Measurements from ENCODE around the gene TMEM79.

Gene TMEM79, protein sequence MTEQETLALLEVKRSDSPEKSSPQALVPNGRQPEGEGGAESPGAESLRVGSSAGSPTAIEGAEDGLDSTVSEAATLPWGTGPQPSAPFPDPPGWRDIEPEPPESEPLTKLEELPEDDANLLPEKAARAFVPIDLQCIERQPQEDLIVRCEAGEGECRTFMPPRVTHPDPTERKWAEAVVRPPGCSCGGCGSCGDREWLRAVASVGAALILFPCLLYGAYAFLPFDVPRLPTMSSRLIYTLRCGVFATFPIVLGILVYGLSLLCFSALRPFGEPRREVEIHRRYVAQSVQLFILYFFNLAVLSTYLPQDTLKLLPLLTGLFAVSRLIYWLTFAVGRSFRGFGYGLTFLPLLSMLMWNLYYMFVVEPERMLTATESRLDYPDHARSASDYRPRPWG

GRCh38 chr1:156284112-156284511 is at the start of gene TMEM79:
Gene TMEM79, plus strand, starts transcription at chr1:156284325. Its CDS starts 902 bp downstream, at chr1:156285227.
- no peak for DNase-seq (ENCODE audit: low spot score)

- no peak for DNase-seq (ENCODE audit: low spot score)
Observed at GRCh38 chr1:156236164-156236563, 48.0 kb upstream of the TMEM79 start.

GRCh38 chr1:156238248-156238647 is 45.9 kb upstream of the TMEM79 start:
- no peak for DNase-seq (ENCODE audit: low spot score)

GRCh38 chr1:156241311-156241811 is 42.8 kb upstream of the TMEM79 start:
- no peak for DNase-seq (ENCODE audit: low spot score)

- no peak for DNase-seq (ENCODE audit: low spot score)
Observed at GRCh38 chr1:156241926-156242325, 42.2 kb upstream of the TMEM79 start, which contains the start of gene BGLAP. Gene BGLAP, plus strand, starts transcription at chr1:156242184. Its CDS starts 48 bp downstream, at chr1:156242232.

- DNase-seq (ENCODE audit: low spot score), result no peak
Observed at GRCh38 chr1:156242738-156243137, 41.4 kb upstream of the TMEM79 start.

DNA sequence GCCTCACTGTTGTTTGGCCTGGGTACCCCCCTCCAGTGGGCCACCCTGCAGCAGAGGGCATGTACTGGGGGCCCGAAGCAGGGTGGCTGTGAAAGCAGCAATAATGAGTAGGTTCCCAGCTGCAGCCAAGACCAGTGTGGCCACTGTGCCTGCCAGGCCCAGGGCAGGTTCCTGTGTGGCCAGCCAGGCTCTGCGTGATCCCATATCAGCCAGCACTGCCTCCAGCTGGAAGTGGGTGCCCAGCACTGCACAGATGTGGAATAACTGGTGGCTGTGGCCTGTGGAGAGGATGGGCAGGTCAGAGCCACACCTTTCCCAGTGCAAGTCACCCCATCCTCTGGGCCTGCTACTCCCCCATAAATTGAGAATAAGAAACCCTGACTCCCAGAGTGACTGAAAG is 40.0 kb upstream of the TMEM79 start:
- no peak for DNase-seq (ENCODE audit: low spot score)

DNA sequence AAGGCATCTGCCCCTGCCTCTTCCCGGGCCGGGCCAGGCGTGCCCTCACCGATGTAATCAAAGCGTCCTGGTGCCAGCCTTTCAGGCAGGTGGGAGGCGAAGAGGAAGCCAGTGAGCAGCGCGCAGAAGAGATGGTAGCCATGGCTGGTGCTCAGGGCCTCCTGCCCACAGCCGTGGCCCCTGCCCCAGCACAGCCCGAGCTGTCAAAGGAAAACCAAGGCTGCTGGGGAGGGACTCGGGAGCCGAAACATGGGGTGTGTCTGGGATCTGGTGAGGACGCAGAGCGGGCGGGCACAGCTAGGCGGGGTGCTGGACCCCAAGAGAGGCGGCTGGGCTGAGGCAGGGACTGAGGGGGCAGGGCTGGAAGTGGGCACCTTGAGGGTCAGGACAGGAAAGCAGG is 39.4 kb upstream of the TMEM79 start:
- DNase-seq (ENCODE audit: low spot score), result no peak

GRCh38 chr1:156245451-156246232 is 38.5 kb upstream of the TMEM79 start:
- no peak for DNase-seq (ENCODE audit: low spot score)

- DNase-seq (ENCODE audit: low spot score), result no peak
Observed at GRCh38 chr1:156246241-156246780, 37.8 kb upstream of the TMEM79 start.

DNA sequence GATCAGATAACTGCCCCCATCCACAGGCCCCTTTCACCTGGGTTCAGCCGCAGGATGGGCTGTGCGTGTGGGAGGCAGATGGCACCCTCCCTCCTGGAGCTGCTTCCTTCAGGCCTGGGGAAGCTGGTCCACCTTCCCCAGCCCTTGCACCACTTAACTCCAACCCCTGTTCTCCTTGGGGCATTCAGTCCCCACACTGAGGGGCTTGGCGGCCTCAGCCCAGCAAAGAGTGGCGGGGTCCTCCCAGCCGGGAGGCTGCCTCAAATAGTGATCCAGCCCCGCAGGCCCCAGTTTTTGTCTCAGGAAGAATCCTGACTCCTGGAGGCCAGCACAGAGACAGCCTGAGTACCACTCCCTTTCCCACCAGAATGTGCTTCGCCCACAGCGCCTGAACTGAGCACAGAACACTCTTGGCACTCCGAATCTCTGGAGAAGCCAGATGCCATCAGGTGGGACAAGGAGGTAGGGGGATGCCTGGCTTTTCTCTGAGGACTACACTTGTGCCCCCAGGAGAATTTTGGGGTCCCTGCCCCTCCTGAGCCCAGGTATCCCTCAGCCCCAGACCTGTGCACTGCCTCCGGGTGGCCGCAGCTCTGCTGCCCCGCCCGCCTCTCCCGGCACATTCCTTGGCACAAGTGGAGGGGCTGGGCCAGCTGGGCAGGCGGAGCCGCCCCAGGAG is 37.2 kb upstream of the TMEM79 start:
- no peak for DNase-seq (ENCODE audit: low spot score)

DNA sequence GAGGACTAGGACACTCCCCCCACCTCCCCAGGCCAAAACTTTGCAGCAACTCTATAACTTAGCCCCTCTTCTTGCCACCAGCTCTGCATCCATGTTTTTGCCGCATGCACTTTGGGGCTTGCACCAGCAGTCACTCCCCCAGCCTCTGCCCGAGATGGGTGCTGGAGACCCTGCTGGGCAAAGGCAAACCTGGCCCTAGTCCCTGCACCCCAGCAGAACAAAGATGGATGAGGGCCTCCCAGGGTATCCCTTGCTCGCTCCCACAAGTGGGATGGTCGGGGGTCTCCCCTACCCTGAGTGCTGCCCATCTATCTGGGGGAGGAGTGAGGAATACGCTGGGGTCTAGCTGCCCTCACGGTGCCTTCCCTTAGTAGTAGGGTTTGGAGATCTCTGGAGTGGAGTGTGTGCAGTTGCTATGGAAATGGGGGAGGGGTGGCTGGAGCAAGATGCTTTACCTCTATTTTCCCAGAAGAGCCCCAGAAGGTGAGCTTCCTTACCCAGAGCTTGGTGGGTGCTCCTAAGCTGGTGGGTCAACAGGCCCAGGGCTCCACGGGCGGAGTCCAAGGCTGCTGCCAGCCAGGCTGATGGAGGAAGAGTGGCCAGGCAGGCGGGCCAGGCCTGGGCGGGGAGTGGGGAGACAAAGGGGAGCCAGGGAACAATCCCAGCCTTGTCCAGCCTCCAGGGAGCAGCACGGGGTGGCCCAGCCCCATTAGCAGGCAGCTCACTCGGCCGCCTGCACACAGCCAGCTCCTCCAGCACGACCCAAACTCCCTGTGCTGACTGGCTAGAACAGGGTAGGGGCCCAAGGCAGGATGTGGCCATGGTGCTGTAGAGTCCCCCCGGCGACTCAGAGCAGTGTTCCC is 36.4 kb upstream of the TMEM79 start, which contains the start of gene PAQR6:
PAQR6 (minus strand) TSS at position 597 of the 863 bp plus-strand sequence. CDS start 1,325 bp downstream, outside the sequence.
- DNase-seq (ENCODE audit: low spot score), result peak; percentile 97

DNA sequence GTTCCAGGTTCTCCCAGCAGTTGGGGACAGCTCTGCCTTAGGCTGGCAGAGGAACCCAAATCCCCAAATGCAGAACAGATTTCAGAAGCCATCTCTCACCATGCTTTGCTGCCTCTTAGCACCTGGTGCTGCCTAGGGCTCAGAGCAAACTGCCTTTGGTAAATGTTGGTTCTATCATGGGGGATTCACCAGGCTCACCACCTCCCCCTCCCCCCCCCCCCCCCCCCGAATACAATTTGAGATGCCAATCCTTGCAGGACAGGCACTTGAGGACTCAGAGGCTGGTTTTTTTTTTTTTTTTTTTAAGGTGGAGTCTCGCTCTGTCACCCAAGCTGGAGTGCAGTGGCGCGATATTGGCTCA is 35.8 kb upstream of the TMEM79 start:
- no peak for DNase-seq (ENCODE audit: low spot score)

- DNase-seq (ENCODE audit: low spot score), result no peak
Observed at GRCh38 chr1:156249593-156249992, 34.5 kb upstream of the TMEM79 start.

DNA sequence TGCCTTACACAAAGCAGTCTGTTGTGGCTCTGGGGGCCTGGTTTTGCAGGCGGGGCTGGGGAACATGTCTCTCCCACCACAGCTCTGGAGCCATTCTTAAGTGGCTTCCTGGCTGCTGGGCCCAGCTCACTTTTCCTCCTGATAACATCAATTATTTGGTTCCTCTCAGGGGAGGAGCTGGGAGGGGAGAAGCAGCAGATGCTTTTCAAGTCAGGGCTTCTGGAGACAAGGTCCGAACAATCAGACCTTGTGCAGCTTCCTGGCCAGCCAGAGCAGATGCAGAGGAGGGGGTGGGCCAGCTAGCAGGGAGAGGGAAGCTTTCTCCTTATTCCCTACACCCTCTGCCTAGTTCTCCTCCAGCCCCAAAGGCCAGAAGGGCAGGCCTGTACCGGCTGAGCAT is 32.6 kb upstream of the TMEM79 start:
- DNase-seq (ENCODE audit: low spot score), result peak; percentile 72

- DNase-seq (ENCODE audit: low spot score), result no peak
Observed at GRCh38 chr1:156253634-156254033, 30.5 kb upstream of the TMEM79 start.

DNA sequence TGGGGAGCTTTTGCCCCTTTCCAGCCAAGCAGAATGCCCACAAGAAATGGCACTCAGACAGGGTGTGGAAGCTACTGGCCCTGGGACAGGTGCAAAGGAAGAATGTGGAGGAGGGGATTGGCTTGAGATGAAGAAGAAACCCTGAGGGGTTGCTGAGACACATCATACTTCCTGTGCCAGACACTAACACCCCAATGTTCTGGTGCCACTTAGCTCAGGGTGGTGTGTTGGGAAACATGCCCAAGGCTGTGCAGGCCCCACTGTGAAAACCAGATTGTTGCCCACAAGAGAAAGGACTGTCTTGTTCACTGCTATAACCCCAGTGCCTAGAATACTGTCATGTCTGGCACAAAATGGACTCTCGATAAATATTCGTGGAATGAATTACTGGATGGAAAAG is 26.4 kb upstream of the TMEM79 start:
- peak; percentile 71 for DNase-seq (ENCODE audit: low spot score)

DNA sequence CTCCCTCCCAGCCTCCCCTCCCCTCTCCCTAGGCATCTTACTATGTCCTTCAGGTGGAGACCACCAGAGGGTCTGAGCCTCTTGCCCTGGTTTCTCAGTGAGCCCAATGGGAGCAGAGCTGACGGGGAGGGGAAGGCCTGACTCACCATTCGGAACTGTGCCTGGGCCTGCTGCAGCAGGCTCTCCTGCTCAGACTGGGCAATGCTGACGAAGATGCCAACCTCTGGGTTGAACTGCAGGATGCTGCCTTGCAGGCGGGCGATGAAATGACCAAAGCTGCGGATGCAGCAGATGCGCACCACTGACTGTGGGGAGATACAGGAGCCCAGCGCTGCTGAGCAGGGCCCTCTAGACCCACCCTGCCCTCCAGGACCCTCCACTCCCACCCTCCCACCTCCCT is 25.3 kb upstream of the TMEM79 start:
- DNase-seq (ENCODE audit: low spot score), result no peak

DNA sequence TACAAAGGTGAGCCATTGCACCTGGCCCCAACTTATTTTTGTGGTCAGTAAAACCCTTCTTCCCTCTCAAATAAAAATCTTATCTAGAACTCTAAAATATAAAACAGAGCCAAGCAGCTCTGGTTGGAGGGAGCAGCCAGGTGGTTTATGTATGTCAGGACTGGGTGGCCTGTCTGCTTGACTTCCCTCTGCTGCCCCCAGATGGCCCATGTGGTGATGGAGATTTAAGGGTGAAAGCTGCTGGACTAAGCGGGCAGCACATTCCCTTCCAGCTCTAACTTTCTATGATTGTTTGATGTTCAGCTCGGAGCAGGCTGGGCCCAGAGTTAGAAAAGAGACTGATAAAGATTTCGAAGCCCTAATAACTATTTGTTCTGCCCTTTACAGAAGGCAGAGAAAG is 24.3 kb upstream of the TMEM79 start:
- peak; percentile 88 for DNase-seq (ENCODE audit: low spot score)

DNA sequence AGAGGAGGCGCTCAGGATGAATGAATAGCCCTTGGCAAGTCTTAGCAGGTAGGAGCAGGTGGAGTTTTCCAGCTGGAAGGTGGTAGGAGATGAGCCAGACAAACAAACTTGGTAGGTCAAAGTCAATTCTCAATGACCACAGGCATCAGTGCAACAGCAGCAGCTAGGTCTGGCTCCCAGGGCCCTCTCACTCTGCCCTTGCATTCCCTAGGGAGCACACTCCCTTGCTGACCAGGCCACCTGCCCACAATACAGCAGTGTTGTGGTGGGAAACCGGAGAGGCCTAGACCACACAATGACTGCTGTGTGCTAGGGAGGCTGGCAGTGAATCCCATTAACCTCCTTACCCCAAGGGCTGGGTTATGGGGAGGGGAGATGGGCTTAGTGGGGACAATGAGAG is 23.2 kb upstream of the TMEM79 start:
- peak; percentile 95 for DNase-seq (ENCODE audit: low spot score)
